HepG2 (cell line): Measurements from ENCODE around the gene DOLK. TPM values are rescaled to one million over a fixed set of nuclear protein-coding genes. Genes with fewer than 3 reads are reported as not detected.

Experiments
- ATF7 ChIP-seq, 2 experiments: fragments of 450-650 bp in 1 of 2; sonication (generic) in 1 of 2; formaldehyde crosslinking in 1 of 2; IDR thresholded peaks; 2 replicates each; pipeline versions ENCODE4 v1.4.0 to v1.6.1; 2016 to 2020; ENCODE audit warnings: antibody characterized with exemption in 1 of 2, mild to moderate bottlenecking in 1 of 2, missing genetic modification reagents in 1 of 2
- KLF9 ChIP-seq: IDR thresholded peaks from 2 replicates; pipeline ENCODE4 v1.6.1; 2016; ENCODE audit warnings: low read depth
- NR2C2 ChIP-seq: sonication (generic); formaldehyde crosslinking; IDR thresholded peaks from 2 replicates; pipeline ENCODE4 v1.4.0; 2020; ENCODE audit warnings: missing genetic modification reagents, mild to moderate bottlenecking, moderate library complexity, borderline replicate concordance
- RFXAP ChIP-seq: sonication (generic); formaldehyde crosslinking; IDR thresholded peaks from 2 replicates; pipeline ENCODE4 v1.4.0; 2020; ENCODE audit warnings: missing genetic modification reagents, borderline replicate concordance
- SMAD3 ChIP-seq: sonication (generic); formaldehyde crosslinking; IDR thresholded peaks from 2 replicates; pipeline ENCODE4 v1.4.0; 2020; ENCODE audit warnings: missing genetic modification reagents
- SOX13 ChIP-seq, 3 experiments: fragments of 450-650 bp in 1 of 3; sonication (generic) in 1 of 3; formaldehyde crosslinking in 1 of 3; IDR thresholded peaks in 2 of 3; conservative IDR thresholded peaks in 1 of 3; 2 replicates each; pipeline versions ENCODE4 v1.5.0 to v1.6.1; 2016 to 2020; ENCODE audit warnings: antibody characterized with exemption in 1 of 3, mild to moderate bottlenecking in 1 of 3, missing compliant biosample characterization in 1 of 3, missing genetic modification reagents in 1 of 3, moderate library complexity in 1 of 3
- TCF7 ChIP-seq: sonication (generic); IDR thresholded peaks from 2 replicates; pipeline ENCODE4 v1.6.1; 2016; ENCODE audit warnings: antibody characterized with exemption, low read depth
- ZMAT3 ChIP-seq: sonication (generic); formaldehyde crosslinking; conservative IDR thresholded peaks from 2 replicates; pipeline ENCODE4 v1.7.0; 2021; ENCODE audit warnings: missing genetic modification reagents
- ZMYM2 ChIP-seq: sonication (generic); formaldehyde crosslinking; IDR thresholded peaks from 2 replicates; pipeline ENCODE4 v1.8.0; 2022; ENCODE audit warnings: mild to moderate bottlenecking, missing genetic modification reagents
- ZNF207 ChIP-seq: fragments of 450-650 bp; IDR thresholded peaks from 2 replicates; pipeline ENCODE4 v1.6.1; 2016; ENCODE audit warnings: antibody characterized with exemption, borderline replicate concordance
- ZNF510 ChIP-seq: sonication (generic); formaldehyde crosslinking; IDR thresholded peaks from 2 replicates; pipeline ENCODE4 v1.4.0; 2020; ENCODE audit warnings: low read depth, mild to moderate bottlenecking, missing genetic modification reagents
- ZNF552 ChIP-seq: sonication (generic); formaldehyde crosslinking; IDR thresholded peaks from 2 replicates; pipeline ENCODE4 v1.9.0; 2022; ENCODE audit warnings: missing genetic modification reagents, mild to moderate bottlenecking, borderline replicate concordance
- polyA plus RNA-seq, 8 experiments: library from polyadenylated mRNA; depleted of rRNA in 3 of 8; stranded (reverse) in 7 of 8; unstranded in 1 of 8; fragments of >200 nt; fragmentation: Illumina TruSeq in 4 of 8; extraction: Trizol in 4 of 8; gene quantifications; 2 replicates each; pipeline versions ENCODE4 v1.2.1 to v1.2.3, GENCODE V29; 2011 to 2016; ENCODE audit warnings: low read depth in 4 of 8, missing spikeins in 1 of 8, mixed read lengths in 1 of 8; ENCODE audit not compliant: insufficient read depth in 1 of 8
- total RNA-seq, 5 experiments: library from RNA; depleted of rRNA; stranded (reverse); fragments of >200 nt; fragmentation: Illumina TruSeq; extraction: Trizol; gene quantifications; 2 replicates each; pipeline ENCODE4 v1.2.3, GENCODE V29; 2016; ENCODE audit warnings: low read depth in 1 of 5
- TF ChIP-seq, protein P1 (sequence below): sonication (generic); formaldehyde crosslinking; IDR thresholded peaks from 2 replicates; pipeline ENCODE4 v1.4.0; 2020; ENCODE audit warnings: missing genetic modification reagents
- TF ChIP-seq, protein P2 (sequence below): sonication (generic); formaldehyde crosslinking; IDR thresholded peaks from 2 replicates; pipeline ENCODE4 v1.5.0; 2020; ENCODE audit warnings: mild to moderate bottlenecking, missing genetic modification reagents
- TF ChIP-seq, protein P3 (sequence below): sonication (generic); formaldehyde crosslinking; IDR thresholded peaks from 2 replicates; pipeline ENCODE4 v1.4.0; 2020; ENCODE audit warnings: missing genetic modification reagents, borderline replicate concordance

DOLK gene
- total and polyA plus RNA-seq, 2 of the 13 experiments (the other 11 are each of a cell fraction or from before 2014, with no cell fraction given), result 15.4 to 18.7 TPM

DNA sequence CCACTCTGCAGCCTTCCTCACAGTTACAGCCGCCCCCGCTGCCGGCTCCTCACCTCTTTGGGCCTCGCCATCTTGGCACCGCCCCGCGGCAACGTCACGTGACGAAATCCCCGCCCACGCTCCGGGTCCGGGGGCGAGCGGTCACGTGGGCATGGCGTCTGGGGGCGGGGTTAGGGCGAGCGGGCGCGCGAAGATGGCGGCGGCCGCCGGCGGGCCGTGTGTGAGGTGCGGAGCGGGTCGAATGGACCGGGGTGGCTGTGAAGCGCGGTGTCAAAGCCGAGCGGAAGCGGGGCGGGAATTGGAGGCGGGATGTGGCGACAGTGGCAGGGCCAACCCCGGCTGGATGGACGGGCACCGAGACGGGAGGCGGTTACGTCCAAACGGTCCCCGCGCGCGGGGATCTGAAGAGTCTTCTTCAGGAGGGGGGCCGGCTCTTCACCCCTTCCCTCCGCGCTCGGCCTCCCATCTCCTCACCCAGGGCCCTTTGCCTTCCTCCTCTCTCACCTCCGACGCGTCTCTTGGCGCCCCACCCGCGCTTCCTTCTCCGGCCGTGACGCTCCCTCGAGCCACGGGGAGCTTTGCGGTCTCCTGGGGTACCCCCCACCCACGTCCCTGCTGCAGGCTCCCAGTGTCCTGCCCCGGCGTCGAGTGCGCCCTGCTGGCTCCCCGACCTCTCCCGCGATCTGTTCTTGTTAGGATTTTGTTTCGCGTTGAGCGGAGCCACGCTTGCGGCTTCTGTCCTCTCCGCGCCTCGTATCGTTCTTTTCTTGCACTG lies at the start of gene DOLK, which contains the start of gene NUP188 (continued):
- TF ChIP-seq, protein P1, sequence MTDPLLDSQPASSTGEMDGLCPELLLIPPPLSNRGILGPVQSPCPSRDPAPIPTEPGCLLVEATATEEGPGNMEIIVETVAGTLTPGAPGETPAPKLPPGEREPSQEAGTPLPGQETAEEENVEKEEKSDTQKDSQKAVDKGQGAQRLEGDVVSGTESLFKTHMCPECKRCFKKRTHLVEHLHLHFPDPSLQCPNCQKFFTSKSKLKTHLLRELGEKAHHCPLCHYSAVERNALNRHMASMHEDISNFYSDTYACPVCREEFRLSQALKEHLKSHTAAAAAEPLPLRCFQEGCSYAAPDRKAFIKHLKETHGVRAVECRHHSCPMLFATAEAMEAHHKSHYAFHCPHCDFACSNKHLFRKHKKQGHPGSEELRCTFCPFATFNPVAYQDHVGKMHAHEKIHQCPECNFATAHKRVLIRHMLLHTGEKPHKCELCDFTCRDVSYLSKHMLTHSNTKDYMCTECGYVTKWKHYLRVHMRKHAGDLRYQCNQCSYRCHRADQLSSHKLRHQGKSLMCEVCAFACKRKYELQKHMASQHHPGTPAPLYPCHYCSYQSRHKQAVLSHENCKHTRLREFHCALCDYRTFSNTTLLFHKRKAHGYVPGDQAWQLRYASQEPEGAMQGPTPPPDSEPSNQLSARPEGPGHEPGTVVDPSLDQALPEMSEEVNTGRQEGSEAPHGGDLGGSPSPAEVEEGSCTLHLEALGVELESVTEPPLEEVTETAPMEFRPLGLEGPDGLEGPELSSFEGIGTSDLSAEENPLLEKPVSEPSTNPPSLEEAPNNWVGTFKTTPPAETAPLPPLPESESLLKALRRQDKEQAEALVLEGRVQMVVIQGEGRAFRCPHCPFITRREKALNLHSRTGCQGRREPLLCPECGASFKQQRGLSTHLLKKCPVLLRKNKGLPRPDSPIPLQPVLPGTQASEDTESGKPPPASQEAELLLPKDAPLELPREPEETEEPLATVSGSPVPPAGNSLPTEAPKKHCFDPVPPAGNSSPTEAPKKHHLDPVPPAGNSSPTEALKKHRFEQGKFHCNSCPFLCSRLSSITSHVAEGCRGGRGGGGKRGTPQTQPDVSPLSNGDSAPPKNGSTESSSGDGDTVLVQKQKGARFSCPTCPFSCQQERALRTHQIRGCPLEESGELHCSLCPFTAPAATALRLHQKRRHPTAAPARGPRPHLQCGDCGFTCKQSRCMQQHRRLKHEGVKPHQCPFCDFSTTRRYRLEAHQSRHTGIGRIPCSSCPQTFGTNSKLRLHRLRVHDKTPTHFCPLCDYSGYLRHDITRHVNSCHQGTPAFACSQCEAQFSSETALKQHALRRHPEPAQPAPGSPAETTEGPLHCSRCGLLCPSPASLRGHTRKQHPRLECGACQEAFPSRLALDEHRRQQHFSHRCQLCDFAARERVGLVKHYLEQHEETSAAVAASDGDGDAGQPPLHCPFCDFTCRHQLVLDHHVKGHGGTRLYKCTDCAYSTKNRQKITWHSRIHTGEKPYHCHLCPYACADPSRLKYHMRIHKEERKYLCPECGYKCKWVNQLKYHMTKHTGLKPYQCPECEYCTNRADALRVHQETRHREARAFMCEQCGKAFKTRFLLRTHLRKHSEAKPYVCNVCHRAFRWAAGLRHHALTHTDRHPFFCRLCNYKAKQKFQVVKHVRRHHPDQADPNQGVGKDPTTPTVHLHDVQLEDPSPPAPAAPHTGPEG, result peak; percentile 43; the same call in 1 of the 2 replicates
- TF ChIP-seq ZMAT3 (CRISPR knock-in tag) (peak; percentile 93), SOX13 (IDR thresholded peaks at IDR 0.05) (0 out of 2 replicates have a peak, but pooled peaks have one; percentile 13), SOX13 (CRISPR knock-in tag; conservative IDR thresholded peaks at IDR 0.05 in 1 of 2, IDR thresholded peaks at IDR 0.05 in 1 of 2) (no peak; a peak in 1 of 4 replicates), ATF7 (IDR thresholded peaks at IDR 0.05) (no peak), ATF7 (CRISPR knock-in tag; IDR thresholded peaks at IDR 0.05) (no peak), ZNF207 (no peak; the same call in 1 of the 2 replicates), TCF7 (no peak), RFXAP (CRISPR knock-in tag) (peak; percentile 56; the same call in 1 of the 2 replicates), ZNF552 (CRISPR knock-in tag) (peak; percentile 22; the same call in 1 of the 2 replicates), ZMYM2 (CRISPR knock-in tag) (no peak), SMAD3 (CRISPR knock-in tag) (0 out of 2 replicates have a peak, but pooled peaks have one; percentile 54), KLF9 (CRISPR knock-in tag) (peak; percentile 39; the same call in 1 of the 2 replicates), NR2C2 (CRISPR knock-in tag) (peak; percentile 61; the same call in 1 of the 2 replicates), ZNF510 (peak; percentile 78; the same call in 1 of the 2 replicates)
- TF ChIP-seq, protein P2, sequence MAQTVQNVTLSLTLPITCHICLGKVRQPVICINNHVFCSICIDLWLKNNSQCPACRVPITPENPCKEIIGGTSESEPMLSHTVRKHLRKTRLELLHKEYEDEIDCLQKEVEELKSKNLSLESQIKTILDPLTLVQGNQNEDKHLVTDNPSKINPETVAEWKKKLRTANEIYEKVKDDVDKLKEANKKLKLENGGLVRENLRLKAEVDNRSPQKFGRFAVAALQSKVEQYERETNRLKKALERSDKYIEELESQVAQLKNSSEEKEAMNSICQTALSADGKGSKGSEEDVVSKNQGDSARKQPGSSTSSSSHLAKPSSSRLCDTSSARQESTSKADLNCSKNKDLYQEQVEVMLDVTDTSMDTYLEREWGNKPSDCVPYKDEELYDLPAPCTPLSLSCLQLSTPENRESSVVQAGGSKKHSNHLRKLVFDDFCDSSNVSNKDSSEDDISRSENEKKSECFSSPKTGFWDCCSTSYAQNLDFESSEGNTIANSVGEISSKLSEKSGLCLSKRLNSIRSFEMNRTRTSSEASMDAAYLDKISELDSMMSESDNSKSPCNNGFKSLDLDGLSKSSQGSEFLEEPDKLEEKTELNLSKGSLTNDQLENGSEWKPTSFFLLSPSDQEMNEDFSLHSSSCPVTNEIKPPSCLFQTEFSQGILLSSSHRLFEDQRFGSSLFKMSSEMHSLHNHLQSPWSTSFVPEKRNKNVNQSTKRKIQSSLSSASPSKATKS (CRISPR knock-in tag), result 0 out of 2 replicates have a peak, but pooled peaks have one; percentile 72
- TF ChIP-seq, protein P3, sequence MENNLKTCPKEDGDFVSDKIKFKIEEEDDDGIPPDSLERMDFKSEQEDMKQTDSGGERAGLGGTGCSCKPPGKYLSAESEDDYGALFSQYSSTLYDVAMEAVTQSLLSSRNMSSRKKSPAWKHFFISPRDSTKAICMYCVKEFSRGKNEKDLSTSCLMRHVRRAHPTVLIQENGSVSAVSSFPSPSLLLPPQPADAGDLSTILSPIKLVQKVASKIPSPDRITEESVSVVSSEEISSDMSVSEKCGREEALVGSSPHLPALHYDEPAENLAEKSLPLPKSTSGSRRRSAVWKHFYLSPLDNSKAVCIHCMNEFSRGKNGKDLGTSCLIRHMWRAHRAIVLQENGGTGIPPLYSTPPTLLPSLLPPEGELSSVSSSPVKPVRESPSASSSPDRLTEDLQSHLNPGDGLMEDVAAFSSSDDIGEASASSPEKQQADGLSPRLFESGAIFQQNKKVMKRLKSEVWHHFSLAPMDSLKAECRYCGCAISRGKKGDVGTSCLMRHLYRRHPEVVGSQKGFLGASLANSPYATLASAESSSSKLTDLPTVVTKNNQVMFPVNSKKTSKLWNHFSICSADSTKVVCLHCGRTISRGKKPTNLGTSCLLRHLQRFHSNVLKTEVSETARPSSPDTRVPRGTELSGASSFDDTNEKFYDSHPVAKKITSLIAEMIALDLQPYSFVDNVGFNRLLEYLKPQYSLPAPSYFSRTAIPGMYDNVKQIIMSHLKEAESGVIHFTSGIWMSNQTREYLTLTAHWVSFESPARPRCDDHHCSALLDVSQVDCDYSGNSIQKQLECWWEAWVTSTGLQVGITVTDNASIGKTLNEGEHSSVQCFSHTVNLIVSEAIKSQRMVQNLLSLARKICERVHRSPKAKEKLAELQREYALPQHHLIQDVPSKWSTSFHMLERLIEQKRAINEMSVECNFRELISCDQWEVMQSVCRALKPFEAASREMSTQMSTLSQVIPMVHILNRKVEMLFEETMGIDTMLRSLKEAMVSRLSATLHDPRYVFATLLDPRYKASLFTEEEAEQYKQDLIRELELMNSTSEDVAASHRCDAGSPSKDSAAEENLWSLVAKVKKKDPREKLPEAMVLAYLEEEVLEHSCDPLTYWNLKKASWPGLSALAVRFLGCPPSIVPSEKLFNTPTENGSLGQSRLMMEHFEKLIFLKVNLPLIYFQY (CRISPR knock-in tag), result peak; percentile 72; the same call in 1 of the 2 replicates
